ENCODE measurements around the gene SLC38A10. TPM values are rescaled to one million over a fixed set of nuclear protein-coding genes. Genes with fewer than 3 reads are reported as not detected.

SLC38A10 gene
- total and polyA plus RNA-seq, 2 experiments from 2014 or later, result 58.6 to 133 TPM

- Histone ChIP-seq H3K4me3 (no peak overlapping the region), H3K9ac (no peak overlapping the region), H3K27me3 (replicated peaks; ENCODE audit: insufficient read depth) (no peaks in the 10 kb centered on the region), H3K36me3 (ENCODE audit: low read depth) (no peaks in the 10 kb centered on the region), H3K4me1 (ENCODE audit: insufficient read depth) (no peaks in the 10 kb centered on the region), H4K20me1 (ENCODE audit: insufficient read depth) (no peaks in the 10 kb centered on the region), H3F3A (ENCODE audit: insufficient read depth) (no peaks in the 10 kb centered on the region), H3K9me2 (ENCODE audit: insufficient read depth) (no peaks in the 10 kb centered on the region), H3K4me2 (ENCODE audit: unreplicated experiment) (no peak overlapping the region), H2AFZ (no peak overlapping the region), H3K79me2 (ENCODE audit: insufficient read depth) (no peaks in the 10 kb centered on the region), H3K9me3 (ENCODE audit: low read depth) (no peaks in the 10 kb centered on the region), H3K27ac (no peak overlapping the region)
- in situ Hi-C loops (cut with MboI), result no loop called here
- TF ChIP-seq EZH2phosphoT487 (IDR thresholded peaks at IDR 0.05; ENCODE audit: insufficient read depth, low read depth), result no peak
- TF ChIP-seq EZH2 (IDR thresholded peaks at IDR 0.05; ENCODE audit: insufficient read depth, poor library complexity, severe bottlenecking), result no peak
- 81 to 91% methylated on average over 7 of the region's 7 CpGs for WGBS, 2 experiments (ENCODE audit: low coverage in 1 of 2, low lambda C conversion rate in 2 of 2, missing lambda C conversion rate in 2 of 2)
- DNase-seq, result no peak
Measured at GRCh38 chr17:81306491-81306890, 11.4 kb upstream of the SLC38A10 start.

GRCh38 chr17:81305051-81305630 lies 10.0 kb upstream of the SLC38A10 start:
- Histone ChIP-seq H3K4me3 (no peak overlapping the region), H3K9me2 (ENCODE audit: insufficient read depth) (no peaks in the 10 kb centered on the region), H3K4me1 (ENCODE audit: insufficient read depth) (no peaks in the 10 kb centered on the region), H3K9ac (no peak overlapping the region), H3K79me2 (ENCODE audit: insufficient read depth) (no peaks in the 10 kb centered on the region), H4K20me1 (ENCODE audit: insufficient read depth) (no peaks in the 10 kb centered on the region), H3K27me3 (replicated peaks; ENCODE audit: insufficient read depth) (no peaks in the 10 kb centered on the region), H3K4me2 (ENCODE audit: unreplicated experiment) (no peak overlapping the region), H3F3A (ENCODE audit: insufficient read depth) (no peaks in the 10 kb centered on the region), H3K36me3 (ENCODE audit: low read depth) (no peaks in the 10 kb centered on the region), H3K27ac (no peak overlapping the region), H3K9me3 (ENCODE audit: low read depth) (no peaks in the 10 kb centered on the region), H2AFZ (no peak overlapping the region)
- TF ChIP-seq EZH2 (IDR thresholded peaks at IDR 0.05; ENCODE audit: insufficient read depth, poor library complexity, severe bottlenecking), result no peak
- TF ChIP-seq EZH2phosphoT487 (IDR thresholded peaks at IDR 0.05; ENCODE audit: insufficient read depth, low read depth), result no peak
- WGBS, 2 experiments (ENCODE audit: low coverage in 1 of 2, low lambda C conversion rate in 2 of 2, missing lambda C conversion rate in 2 of 2), result 78 to 86% methylated on average over 13 of the region's 13 CpGs
- no peak for DNase-seq
- in situ Hi-C loops (cut with MboI), result no loop called here

DNA sequence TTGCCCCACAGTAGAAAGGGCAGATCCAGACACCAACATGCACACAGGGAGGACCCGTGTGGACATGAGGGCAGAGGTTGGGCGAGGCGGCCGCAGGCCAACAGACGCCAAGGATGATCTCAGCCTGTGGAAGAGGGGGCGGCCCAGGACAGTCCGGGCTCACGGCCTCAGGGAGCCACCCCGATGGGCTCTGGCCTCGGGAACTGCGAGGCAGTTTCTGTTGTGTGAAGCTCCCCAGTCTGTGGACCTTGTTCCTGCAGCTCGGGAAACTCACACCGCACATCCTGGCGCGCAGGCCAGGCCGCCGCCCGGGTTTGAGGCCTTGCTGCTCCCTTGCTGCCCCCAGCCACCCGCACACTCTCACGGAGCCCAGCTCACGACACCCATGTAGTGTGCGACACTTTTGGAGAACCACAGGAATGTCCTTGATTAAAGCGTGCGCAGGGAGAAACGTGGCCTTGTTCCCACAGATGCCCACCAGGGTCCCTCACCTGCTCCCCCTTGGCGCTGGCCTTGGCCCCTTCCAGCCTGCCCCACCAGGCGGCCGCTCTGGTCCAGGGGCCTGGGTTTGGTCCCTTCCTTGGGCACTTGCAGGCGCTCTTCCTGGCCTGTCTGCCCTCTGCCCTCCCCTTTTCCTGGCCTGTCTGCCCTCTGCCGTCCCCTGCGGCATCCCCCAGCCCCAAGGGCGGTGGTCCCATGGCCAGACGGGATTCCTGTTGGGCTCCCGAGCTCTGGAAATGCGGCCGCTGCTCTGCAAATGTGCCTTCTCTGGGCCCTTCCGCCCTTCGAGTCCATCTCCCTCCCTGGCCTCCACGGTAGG lies 9.3 kb upstream of the SLC38A10 start:
- no peak overlapping the region for H3K4me2 ChIP-seq (ENCODE audit: unreplicated experiment)
- no peaks in the 10 kb centered on the region for H3K36me3 ChIP-seq (ENCODE audit: low read depth)
- no peak overlapping the region for H3K27ac ChIP-seq
- 89% methylated on average over 26 to 39 of the region's 39 CpGs for WGBS, 2 experiments (ENCODE audit: low coverage in 1 of 2, low lambda C conversion rate in 2 of 2, missing lambda C conversion rate in 2 of 2)
- in situ Hi-C loops (cut with MboI), result no loop called here
- H3F3A ChIP-seq (ENCODE audit: insufficient read depth), result no peaks in the 10 kb centered on the region
- H3K4me1 ChIP-seq (ENCODE audit: insufficient read depth), result no peaks in the 10 kb centered on the region
- TF ChIP-seq EZH2phosphoT487 (IDR thresholded peaks at IDR 0.05; ENCODE audit: insufficient read depth, low read depth) (no peak), EZH2 (IDR thresholded peaks at IDR 0.05; ENCODE audit: insufficient read depth, poor library complexity, severe bottlenecking) (no peak)
- H3K79me2 ChIP-seq (ENCODE audit: insufficient read depth), result no peaks in the 10 kb centered on the region
- no peak overlapping the region for H2AFZ ChIP-seq
- DNase-seq, result no peak
- H4K20me1 ChIP-seq (ENCODE audit: insufficient read depth), result no peaks in the 10 kb centered on the region
- H3K4me3 ChIP-seq, result no peak overlapping the region
- H3K9me2 ChIP-seq (ENCODE audit: insufficient read depth), result no peaks in the 10 kb centered on the region
- H3K9me3 ChIP-seq (ENCODE audit: low read depth), result no peaks in the 10 kb centered on the region
- no peaks in the 10 kb centered on the region for H3K27me3 ChIP-seq (replicated peaks; ENCODE audit: insufficient read depth)
- H3K9ac ChIP-seq, result no peak overlapping the region

DNA sequence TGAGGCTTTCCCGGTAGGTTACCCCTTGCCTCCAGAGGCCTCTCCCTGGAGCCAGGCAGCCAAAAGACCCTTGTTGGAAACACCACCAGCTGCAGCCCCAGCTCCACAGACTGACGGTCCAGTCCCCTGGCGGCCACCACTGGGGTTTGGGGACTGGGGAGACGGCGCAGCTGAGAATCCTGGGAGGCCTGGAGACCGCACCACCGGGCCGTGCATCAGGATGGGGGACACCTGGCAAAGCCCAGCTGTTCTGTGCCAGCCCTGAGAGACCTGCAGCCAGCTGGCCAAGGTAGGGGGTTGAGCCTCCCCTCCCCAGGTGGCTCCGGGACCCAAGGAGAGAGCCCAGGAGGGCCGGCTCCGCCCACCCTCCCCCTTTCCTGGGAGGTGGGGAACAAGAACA lies 8.3 kb upstream of the SLC38A10 start:
- Histone ChIP-seq H3K36me3 (ENCODE audit: low read depth) (no peaks in the 10 kb centered on the region), H2AFZ (no peak overlapping the region), H3K4me1 (ENCODE audit: insufficient read depth) (no peaks in the 10 kb centered on the region), H3K9me2 (ENCODE audit: insufficient read depth) (no peaks in the 10 kb centered on the region), H4K20me1 (ENCODE audit: insufficient read depth) (no peaks in the 10 kb centered on the region), H3K4me2 (ENCODE audit: unreplicated experiment) (no peak overlapping the region), H3K9ac (no peak overlapping the region), H3F3A (ENCODE audit: insufficient read depth) (no peaks in the 10 kb centered on the region), H3K79me2 (ENCODE audit: insufficient read depth) (no peaks in the 10 kb centered on the region), H3K27ac (no peak overlapping the region), H3K9me3 (ENCODE audit: low read depth) (no peaks in the 10 kb centered on the region), H3K4me3 (no peak overlapping the region), H3K27me3 (replicated peaks; ENCODE audit: insufficient read depth) (no peaks in the 10 kb centered on the region)
- no peak for TF ChIP-seq EZH2phosphoT487 (IDR thresholded peaks at IDR 0.05; ENCODE audit: insufficient read depth, low read depth)
- TF ChIP-seq EZH2 (IDR thresholded peaks at IDR 0.05; ENCODE audit: insufficient read depth, poor library complexity, severe bottlenecking), result no peak
- WGBS, 2 experiments (ENCODE audit: low coverage in 1 of 2, low lambda C conversion rate in 2 of 2, missing lambda C conversion rate in 2 of 2), result 82 to 83% methylated on average over 9 to 11 of the region's 11 CpGs
- DNase-seq, result no peak
- in situ Hi-C loops (cut with MboI), result no loop called here
